Type B pancreatic cell (in vitro differentiated cells): ENCODE measurements around the gene ECI1. TPM values are rescaled to one million over a fixed set of nuclear protein-coding genes. Genes with fewer than 3 reads are reported as not detected.

Source experiments
- DNase-seq: peaks from one replicate; pipeline ENCODE4 v3.0.0; 2021; ENCODE audit warnings: mixed read lengths; ENCODE audit not compliant: unreplicated experiment; ENCODE audit errors: extremely low spot score
- H3K27ac Mint-ChIP-seq: 2 replicates; pipeline ENCODE4 v1.8.0; 2021; ENCODE audit warnings: mild to moderate bottlenecking, mixed read lengths
- H3K27me3 Mint-ChIP-seq: 2 replicates; pipeline ENCODE4 v1.8.0; 2021; ENCODE audit warnings: mixed read lengths
- H3K36me3 Mint-ChIP-seq: 2 replicates; pipeline ENCODE4 v1.8.0; 2021; ENCODE audit warnings: mixed read lengths
- H3K4me1 Mint-ChIP-seq: one replicate; pipeline ENCODE4 v1.8.0; 2021; ENCODE audit warnings: mixed read lengths; ENCODE audit not compliant: unreplicated experiment
- H3K4me3 Mint-ChIP-seq: 2 replicates; pipeline ENCODE4 v1.8.0; 2021; ENCODE audit warnings: mild to moderate bottlenecking, mixed read lengths
- H3K9me3 Mint-ChIP-seq: 2 replicates; pipeline ENCODE4 v1.8.0; 2021; ENCODE audit warnings: mixed read lengths
- CTCF ChIP-seq: fragments of 200-600 bp; sonication (generic); conservative IDR thresholded peaks from 2 replicates; pipeline ENCODE4 v1.5.0; 2021; ENCODE audit warnings: antibody characterized with exemption, mild to moderate bottlenecking
- microRNA-seq: library from miRNA; unstranded; fragments of <30 nt; microRNA quantifications from one replicate; pipeline ENCODE4, GENCODE V29; 2020
- total RNA-seq: library from RNA; stranded (reverse); gene quantifications from 2 replicates; pipeline ENCODE4 v1.2.1, GENCODE V29; 2021; ENCODE audit warnings: low replicate concordance

Gene ECI1
- total RNA-seq, 1 donor from 2014 or later, result 72.7 TPM

GRCh38 chr16:2194166-2194834 lies 57.1 kb downstream of the ECI1 start:
- peaks cover 18% of the 10 kb centered on the region for H3K27me3 Mint-ChIP-seq
- no peak for DNase-seq
- TF ChIP-seq CTCF, result no peak

DNA sequence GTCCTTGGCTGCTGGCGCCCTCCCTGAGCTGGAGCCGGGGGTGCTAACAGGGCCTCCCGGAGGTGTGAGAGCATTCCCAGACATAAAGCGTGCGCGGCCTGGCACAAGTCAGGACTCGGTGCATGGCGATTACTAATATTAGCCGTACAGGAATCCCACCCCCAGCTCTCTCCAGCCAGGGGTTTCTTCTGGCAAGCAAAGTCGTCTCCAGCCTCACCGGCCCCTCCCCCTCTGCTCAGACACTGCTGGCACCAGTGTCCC lies 60.0 kb downstream of the ECI1 start:
- H3K4me3 Mint-ChIP-seq, result no peak overlapping the region
- TF ChIP-seq CTCF, result no peak
- no peaks in the 10 kb centered on the region for H3K36me3 Mint-ChIP-seq
- no peak for DNase-seq
- no peaks in the 10 kb centered on the region for H3K9me3 Mint-ChIP-seq
- no peak overlapping the region for H3K27ac Mint-ChIP-seq
- H3K4me1 Mint-ChIP-seq, result no peaks in the 10 kb centered on the region
- peaks cover 5% of the 10 kb centered on the region for H3K27me3 Mint-ChIP-seq

More at GRCh38 chr16:2194166-2194834, 57.1 kb downstream of the ECI1 start:
- no peaks in the 10 kb centered on the region for H3K9me3 Mint-ChIP-seq
- no peak overlapping the region for H3K4me3 Mint-ChIP-seq
- H3K27ac Mint-ChIP-seq, result peak overlapping the region; percentile 43
- no peaks in the 10 kb centered on the region for H3K36me3 Mint-ChIP-seq
- no peaks in the 10 kb centered on the region for H3K4me1 Mint-ChIP-seq

- TF ChIP-seq CTCF, result no peak
- H3K4me1 Mint-ChIP-seq, result no peaks in the 10 kb centered on the region
- no peaks in the 10 kb centered on the region for H3K36me3 Mint-ChIP-seq
- no peak overlapping the region for H3K27ac Mint-ChIP-seq
- peaks cover 5% of the 10 kb centered on the region for H3K27me3 Mint-ChIP-seq
- no peaks in the 10 kb centered on the region for H3K9me3 Mint-ChIP-seq
- H3K4me3 Mint-ChIP-seq, result no peak overlapping the region
- no peak for DNase-seq
These were observed 60.5 kb downstream of the ECI1 start for GRCh38 chr16:2190659-2191445.

- H3K4me1 Mint-ChIP-seq, result no peaks in the 10 kb centered on the region
- H3K27ac Mint-ChIP-seq, result no peak overlapping the region
- DNase-seq, result no peak
- peaks cover 5% of the 10 kb centered on the region for H3K27me3 Mint-ChIP-seq
- no peaks in the 10 kb centered on the region for H3K36me3 Mint-ChIP-seq
- no peak overlapping the region for H3K4me3 Mint-ChIP-seq
- H3K9me3 Mint-ChIP-seq, result no peaks in the 10 kb centered on the region
- no peak for TF ChIP-seq CTCF
These were observed 61.3 kb downstream of the ECI1 start for GRCh38 chr16:2190002-2190658.

Small RNA genes within 50 kb of the gene (microRNA-seq; reads per million reads assigned to microRNA genes)
- gene MIR3677 (not detected), gene MIR4717 (not detected)

Other genes starting within 250 kb of the ECI1 start
- gene ZNF598, start 241.8 kb downstream of the ECI1 start, total RNA-seq, result 43.9 and 46.1 TPM in 2 replicates
- 3.9 and 4.7 TPM in 2 replicates for gene NPW, start 231.8 kb downstream of the ECI1 start, total RNA-seq
- 23.3 and 23.4 TPM in 2 replicates for gene NHERF2, start 224.7 kb downstream of the ECI1 start, total RNA-seq
- gene NTHL1, start 203.8 kb downstream of the ECI1 start, total RNA-seq, result 18.1 and 37.6 TPM in 2 replicates
- gene TSC2, start 203.6 kb downstream of the ECI1 start, total RNA-seq, result 131 and 208 TPM in 2 replicates
- gene PKD1, start 115.7 kb downstream of the ECI1 start, total RNA-seq, result 76.2 and 131 TPM in 2 replicates
- gene RAB26, start 103.0 kb downstream of the ECI1 start, total RNA-seq, result 7.4 and 9.9 TPM in 2 replicates
- gene TRAF7, start 95.8 kb downstream of the ECI1 start, total RNA-seq, result 71.0 and 81.6 TPM in 2 replicates
- 2.7 and 6.3 TPM in 2 replicates for gene CASKIN1, start 55.0 kb downstream of the ECI1 start, total RNA-seq
- gene MLST8, start 46.1 kb downstream of the ECI1 start, total RNA-seq, result 44.9 and 56.8 TPM in 2 replicates
- 8.7 and 16.6 TPM in 2 replicates for gene BRICD5, start 40.7 kb downstream of the ECI1 start, total RNA-seq
- gene PGP, start 36.7 kb downstream of the ECI1 start, total RNA-seq, result 16.2 and 25.5 TPM in 2 replicates
- gene E4F1, start 28.0 kb downstream of the ECI1 start, total RNA-seq, result 24.9 and 30.4 TPM in 2 replicates
- 0.57 and 2.6 TPM in 2 replicates for gene DNASE1L2, start 15.1 kb downstream of the ECI1 start, total RNA-seq
- gene RNPS1, start 16.5 kb upstream of the ECI1 start, total RNA-seq, result 180 and 241 TPM in 2 replicates
- gene ABCA3, start 89.1 kb upstream of the ECI1 start, total RNA-seq, result 10.5 and 12.5 TPM in 2 replicates
- gene CCNF, start 177.9 kb upstream of the ECI1 start, total RNA-seq, result 15.5 and 36.0 TPM in 2 replicates
- 10.5 and 31.6 TPM in 2 replicates for gene TEDC2, start 208.5 kb upstream of the ECI1 start, total RNA-seq
- 1.2 and 4.5 TPM in 2 replicates for gene NTN3, start 219.7 kb upstream of the ECI1 start, total RNA-seq
- 15.6 and 22.1 TPM in 2 replicates for gene TBC1D24, start 223.5 kb upstream of the ECI1 start, total RNA-seq